DMS53 treated with DMSO at 0.1 percent for 48 hours (cell line): ENCODE data around the gene FOXB1.

Source experiments
- DNase-seq: peaks from one replicate; lab custom pipeline; 2025; ENCODE audit not compliant: unreplicated experiment; lab: John Stamatoyannopoulos, UW

The FOXB1 gene

GRCh38 chr15:60004009-60004845 lies at the start of gene FOXB1:
Gene FOXB1, plus strand, starts transcription at chr15:60004311. Its CDS starts 653 bp downstream, at chr15:60004964.
- DNase-seq: peak; percentile 47

GRCh38 chr15:59958288-59958687 lies 45.8 kb upstream of the FOXB1 start:
- DNase-seq: no peak

- no peak for DNase-seq
Measured at GRCh38 chr15:59960318-59960717, 43.8 kb upstream of the FOXB1 start.

- no peak for DNase-seq
Measured at GRCh38 chr15:59963322-59963721, 40.8 kb upstream of the FOXB1 start.

GRCh38 chr15:59963925-59964324 lies 40.2 kb upstream of the FOXB1 start:
- no peak for DNase-seq

- DNase-seq: no peak
Measured at GRCh38 chr15:59965741-59966140, 38.4 kb upstream of the FOXB1 start.

GRCh38 chr15:59966262-59966661 lies 37.8 kb upstream of the FOXB1 start:
- no peak for DNase-seq

GRCh38 chr15:59968314-59968713 lies 35.8 kb upstream of the FOXB1 start:
- no peak for DNase-seq

GRCh38 chr15:59972241-59972640 lies 31.9 kb upstream of the FOXB1 start:
- no peak for DNase-seq

GRCh38 chr15:59976480-59977271 lies 27.4 kb upstream of the FOXB1 start:
- no peak for DNase-seq

- peak; percentile 89 for DNase-seq
Measured at GRCh38 chr15:59991834-59992233, 12.3 kb upstream of the FOXB1 start.

GRCh38 chr15:59993041-59993750 lies 10.9 kb upstream of the FOXB1 start:
- DNase-seq: no peak

GRCh38 chr15:59993950-59994401 lies 10.1 kb upstream of the FOXB1 start:
- DNase-seq: peak; percentile 47

GRCh38 chr15:59994526-59994887 lies 9.6 kb upstream of the FOXB1 start:
- DNase-seq: no peak

- peak; percentile 17 for DNase-seq
Measured at GRCh38 chr15:59994888-59995557, 9.1 kb upstream of the FOXB1 start.

GRCh38 chr15:59995568-59996297 lies 8.4 kb upstream of the FOXB1 start:
- peak; percentile 39 for DNase-seq

GRCh38 chr15:59996298-59997041 lies 7.6 kb upstream of the FOXB1 start:
- peak; percentile 78 for DNase-seq

- peak; percentile 70 for DNase-seq
Measured at GRCh38 chr15:59997070-59997701, 6.9 kb upstream of the FOXB1 start.

- no peak for DNase-seq
Measured at GRCh38 chr15:59998305-59998949, 5.7 kb upstream of the FOXB1 start.
